ENCODE results near the gene WFIKKN1. TPM values are rescaled to one million over a fixed set of nuclear protein-coding genes. Genes with fewer than 3 reads are reported as not detected.

Gene WFIKKN1
- total RNA-seq, 1 experiment from 2014 or later = 12.3 TPM

DNA sequence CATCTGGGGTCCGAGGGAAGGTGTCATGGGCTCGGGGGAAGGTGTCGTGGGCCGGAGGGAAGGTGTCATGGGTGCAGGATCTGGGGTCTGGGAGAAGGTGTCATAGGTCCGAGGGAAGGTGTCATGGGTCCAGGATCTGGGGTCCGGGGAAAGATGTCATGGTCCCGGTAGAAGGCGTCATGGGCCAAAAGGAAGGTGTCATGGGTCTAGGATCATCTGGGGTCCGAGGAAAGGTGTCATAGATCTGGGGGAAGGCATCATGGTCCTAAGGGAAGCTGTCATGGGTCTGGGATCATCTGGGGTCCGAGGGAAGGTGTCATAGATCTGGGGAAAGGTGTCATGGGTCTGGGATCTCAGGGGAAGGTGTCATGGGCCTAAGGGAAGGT lies 40.0 kb upstream of the WFIKKN1 start:
- DNase-seq (ENCODE audit: low spot score) (no peak), ATAC-seq (no peak)
- TF ChIP-seq ZNF532 (CRISPR knock-in tag; IDR thresholded peaks at IDR 0.05; ENCODE audit: borderline replicate concordance) = no peak
- TF ChIP-seq, protein P1, sequence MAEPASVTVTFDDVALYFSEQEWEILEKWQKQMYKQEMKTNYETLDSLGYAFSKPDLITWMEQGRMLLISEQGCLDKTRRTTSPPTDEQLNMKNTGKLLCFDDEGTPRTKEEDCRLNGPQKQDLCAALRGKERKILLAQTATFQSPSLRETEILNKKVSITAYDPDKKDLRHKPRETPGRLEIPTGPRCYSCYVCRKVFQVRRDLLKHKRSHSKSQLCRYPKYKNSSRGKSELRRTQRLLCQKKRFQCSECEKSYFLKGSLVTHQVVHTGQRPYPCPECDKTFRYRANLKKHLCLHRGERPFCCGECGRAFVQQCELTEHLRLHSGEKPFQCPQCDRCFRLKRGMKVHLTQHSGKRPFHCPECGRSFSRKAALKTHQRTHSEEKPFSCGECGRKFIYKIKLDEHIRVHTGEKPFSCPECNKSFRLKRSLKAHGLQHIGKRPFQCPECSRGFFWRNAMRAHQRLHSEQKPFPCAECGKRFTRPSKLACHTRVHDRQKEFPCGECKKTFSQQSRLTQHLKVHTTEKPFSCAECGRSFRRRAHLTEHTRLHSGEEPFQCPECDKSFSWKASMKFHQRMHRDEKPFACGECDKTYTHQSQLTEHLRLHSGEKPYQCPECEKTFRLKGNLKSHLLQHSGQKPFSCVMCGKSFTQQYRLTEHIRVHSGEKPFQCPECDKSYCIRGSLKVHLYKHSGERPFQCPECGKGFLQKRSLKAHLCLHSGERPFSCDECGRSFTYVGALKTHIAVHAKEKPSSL (CRISPR knock-in tag; conservative IDR thresholded peaks at IDR 0.05) = no peak
- Mint-ChIP-seq H3K36me3 (peaks cover 2% of the 10 kb centered on the region), H3K4me3 (peak overlapping the region; percentile 85), H3K9me3 (no peaks in the 10 kb centered on the region), H3K27ac (peak overlapping the region; percentile 66), H3K4me1 (peaks cover 14% of the 10 kb centered on the region), H3K27me3 (ENCODE audit: low read depth) (peaks cover 38% of the 10 kb centered on the region)
- ChIA-PET CTCF (interaction anchor here (0.9 to 1.2 kb wide), 10 partner anchors 9 to 77 kb away, joined by 3 to 8 read pairs (median 4); partner anchors contain the start of genes RHOT2 and WDR90), POLR2A (no interaction called here)

GRCh38 chr16:591231-591630 lies 39.6 kb upstream of the WFIKKN1 start:
- Mint-ChIP-seq H3K36me3 (peaks cover 2% of the 10 kb centered on the region), H3K27ac (peak overlapping the region; percentile 66; the same call in 1 of the 2 replicates)

More at GRCh38 chr16:591231-591630, 39.6 kb upstream of the WFIKKN1 start:
- Mint-ChIP-seq H3K4me3 (peak overlapping the region; percentile 85), H3K27me3 (ENCODE audit: low read depth) (peaks cover 34% of the 10 kb centered on the region), H3K4me1 (peaks cover 14% of the 10 kb centered on the region), H3K9me3 (no peaks in the 10 kb centered on the region)
- TF ChIP-seq PRDM15 (CRISPR knock-in tag; IDR thresholded peaks at IDR 0.05) (no peak), ZSCAN18 (CRISPR knock-in tag; IDR thresholded peaks at IDR 0.05) (no peak), OVOL2 (CRISPR knock-in tag; IDR thresholded peaks at IDR 0.05; ENCODE audit: borderline replicate concordance) (no peak), ZNF396 (CRISPR knock-in tag; IDR thresholded peaks at IDR 0.05; ENCODE audit: borderline replicate concordance) (no peak), MXD4 (CRISPR knock-in tag; IDR thresholded peaks at IDR 0.05; ENCODE audit: borderline replicate concordance) (no peak), ZNF263 (CRISPR knock-in tag; IDR thresholded peaks at IDR 0.05; ENCODE audit: low read depth) (no peak), TEAD1 (CRISPR knock-in tag; IDR thresholded peaks at IDR 0.05) (no peak)
- ChIA-PET POLR2A (no interaction called here), CTCF (no interaction called here)
- ATAC-seq (no peak), DNase-seq (ENCODE audit: low spot score) (no peak)
